H1 (cell line): ENCODE data around the gene DYNLT3.

Experiments used
- CBX8 ChIP-seq: fragments of 300-800, 300-1000 bp; sonication (generic); IDR thresholded peaks from 2 replicates; pipeline ENCODE4 v1.7.1; 2016; ENCODE audit warnings: low read depth, low read length, borderline replicate concordance
- CEBPB ChIP-seq: IDR thresholded peaks from 2 replicates; pipeline ENCODE4 v1.6.1; 2012; ENCODE audit warnings: low read depth, low read length
- EZH2 ChIP-seq: fragments of 200-600 bp; sonication (generic); IDR thresholded peaks from 2 replicates; pipeline ENCODE4 v1.7.1; 2012; ENCODE audit warnings: low read depth, mild to moderate bottlenecking, moderate library complexity, low read length, inconsistent platforms; ENCODE audit not compliant: severe bottlenecking
- RBBP5 ChIP-seq: IDR thresholded peaks from 2 replicates; pipeline ENCODE4 v1.7.1; 2012; ENCODE audit warnings: low read depth, mild to moderate bottlenecking, inconsistent platforms, low read length, moderate library complexity, borderline replicate concordance
- SAP30 ChIP-seq: fragments of 300-600 bp; sonication (generic); IDR thresholded peaks from 2 replicates; pipeline ENCODE4 v1.7.1; 2012; ENCODE audit warnings: low read length, moderate library complexity, mild to moderate bottlenecking, inconsistent platforms; ENCODE audit not compliant: insufficient read depth, insufficient replicate concordance
- SUZ12 ChIP-seq: fragments of 200-600 bp; sonication (generic); IDR thresholded peaks from 2 replicates; pipeline ENCODE4 v1.6.1; 2012; ENCODE audit warnings: mild to moderate bottlenecking, inconsistent platforms, low read length, moderate library complexity, mixed read lengths
- TCF12 ChIP-seq: IDR thresholded peaks from 2 replicates; pipeline ENCODE4 v1.6.1; 2011; ENCODE audit warnings: low read depth, mild to moderate bottlenecking, low read length
- TF ChIP-seq, protein P1 (sequence below): IDR thresholded peaks from 2 replicates; pipeline ENCODE4 v1.6.1; 2012; ENCODE audit warnings: inconsistent platforms
- TF ChIP-seq, protein P2 (sequence below), 3 experiments: IDR thresholded peaks; 1 replicate in 2 of 3; 2 replicates in 1 of 3; pipeline versions ENCODE4 v1.5.1 to v1.6.1; 2011; ENCODE audit warnings: low read length in 3 of 3, mild to moderate bottlenecking in 3 of 3, inconsistent platforms in 2 of 3, low read depth in 1 of 3, moderate library complexity in 1 of 3; ENCODE audit not compliant: insufficient read depth in 1 of 3; ENCODE audit errors: control extremely low read depth in 1 of 3

DNA sequence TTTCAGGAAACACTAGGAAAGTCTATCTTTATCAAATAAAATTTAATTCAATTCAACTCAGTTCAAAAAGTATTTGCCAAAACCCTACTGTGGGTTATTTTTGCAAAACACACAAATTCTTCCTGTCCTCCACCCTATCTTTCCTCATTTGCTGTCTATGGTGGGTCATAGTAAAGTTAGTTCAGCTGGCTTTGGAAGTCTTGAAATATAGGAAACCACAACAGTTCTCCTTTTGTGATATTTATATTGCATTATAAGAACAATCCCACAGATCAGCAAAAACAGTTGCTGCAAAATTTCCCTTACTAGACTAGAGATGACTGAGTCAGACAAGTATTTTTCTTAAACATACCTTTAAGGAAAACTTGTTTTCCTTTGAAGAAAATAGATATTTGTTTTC is 45.3 kb downstream of the DYNLT3 start:
- TF ChIP-seq, protein P1, sequence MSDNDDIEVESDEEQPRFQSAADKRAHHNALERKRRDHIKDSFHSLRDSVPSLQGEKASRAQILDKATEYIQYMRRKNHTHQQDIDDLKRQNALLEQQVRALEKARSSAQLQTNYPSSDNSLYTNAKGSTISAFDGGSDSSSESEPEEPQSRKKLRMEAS, result no peak
- TF ChIP-seq SUZ12, result no peak
- no peak for TF ChIP-seq RBBP5
- TF ChIP-seq, protein P2, sequence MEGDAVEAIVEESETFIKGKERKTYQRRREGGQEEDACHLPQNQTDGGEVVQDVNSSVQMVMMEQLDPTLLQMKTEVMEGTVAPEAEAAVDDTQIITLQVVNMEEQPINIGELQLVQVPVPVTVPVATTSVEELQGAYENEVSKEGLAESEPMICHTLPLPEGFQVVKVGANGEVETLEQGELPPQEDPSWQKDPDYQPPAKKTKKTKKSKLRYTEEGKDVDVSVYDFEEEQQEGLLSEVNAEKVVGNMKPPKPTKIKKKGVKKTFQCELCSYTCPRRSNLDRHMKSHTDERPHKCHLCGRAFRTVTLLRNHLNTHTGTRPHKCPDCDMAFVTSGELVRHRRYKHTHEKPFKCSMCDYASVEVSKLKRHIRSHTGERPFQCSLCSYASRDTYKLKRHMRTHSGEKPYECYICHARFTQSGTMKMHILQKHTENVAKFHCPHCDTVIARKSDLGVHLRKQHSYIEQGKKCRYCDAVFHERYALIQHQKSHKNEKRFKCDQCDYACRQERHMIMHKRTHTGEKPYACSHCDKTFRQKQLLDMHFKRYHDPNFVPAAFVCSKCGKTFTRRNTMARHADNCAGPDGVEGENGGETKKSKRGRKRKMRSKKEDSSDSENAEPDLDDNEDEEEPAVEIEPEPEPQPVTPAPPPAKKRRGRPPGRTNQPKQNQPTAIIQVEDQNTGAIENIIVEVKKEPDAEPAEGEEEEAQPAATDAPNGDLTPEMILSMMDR (IDR thresholded peaks at IDR 0.05; ENCODE audit: control extremely low read depth in 1 of 3, insufficient read depth in 1 of 3, low read depth in 1 of 3, low read length in 3 of 3), result no peak
- no peak for TF ChIP-seq TCF12
- TF ChIP-seq SAP30, result no peak
- TF ChIP-seq CEBPB, result no peak
- no peak for TF ChIP-seq EZH2
- TF ChIP-seq CBX8, result no peak
